SH-SY5Y (cell line): ENCODE results near the gene RMDN2.

Experiments used
- GATA2 ChIP-seq: IDR thresholded peaks from 2 replicates; pipeline ENCODE4 v1.6.1; 2011; ENCODE audit warnings: mild to moderate bottlenecking, low read depth, low read length
- GATA3 ChIP-seq: IDR thresholded peaks from 2 replicates; pipeline ENCODE4 v1.6.1; 2011; ENCODE audit warnings: low read depth, mild to moderate bottlenecking, low read length, moderate library complexity

DNA sequence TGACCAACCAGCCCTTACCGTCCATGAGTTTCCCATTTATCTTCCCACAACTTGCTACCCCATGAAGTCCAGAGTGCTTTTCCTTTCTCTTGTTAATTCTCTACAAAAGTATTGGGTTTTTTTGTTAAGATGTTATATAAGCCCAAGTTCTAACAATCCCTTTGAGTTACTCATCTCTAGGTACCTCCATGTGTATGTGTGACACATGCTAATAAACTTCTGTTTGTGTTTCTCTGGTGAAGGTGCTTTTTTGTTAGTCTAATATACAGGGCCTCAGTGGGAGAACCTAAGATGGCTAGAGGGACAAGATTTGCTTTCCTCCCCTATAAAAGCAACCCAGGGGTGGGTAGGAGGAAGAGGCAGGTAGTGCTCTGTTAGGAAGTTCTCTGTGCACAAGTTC, 31.8 kb upstream of the RMDN2 start:
- TF ChIP-seq GATA3 = no peak
- no peak for TF ChIP-seq GATA2
